Measurements from ENCODE around the gene SNAI3.

The SNAI3 gene

DNA sequence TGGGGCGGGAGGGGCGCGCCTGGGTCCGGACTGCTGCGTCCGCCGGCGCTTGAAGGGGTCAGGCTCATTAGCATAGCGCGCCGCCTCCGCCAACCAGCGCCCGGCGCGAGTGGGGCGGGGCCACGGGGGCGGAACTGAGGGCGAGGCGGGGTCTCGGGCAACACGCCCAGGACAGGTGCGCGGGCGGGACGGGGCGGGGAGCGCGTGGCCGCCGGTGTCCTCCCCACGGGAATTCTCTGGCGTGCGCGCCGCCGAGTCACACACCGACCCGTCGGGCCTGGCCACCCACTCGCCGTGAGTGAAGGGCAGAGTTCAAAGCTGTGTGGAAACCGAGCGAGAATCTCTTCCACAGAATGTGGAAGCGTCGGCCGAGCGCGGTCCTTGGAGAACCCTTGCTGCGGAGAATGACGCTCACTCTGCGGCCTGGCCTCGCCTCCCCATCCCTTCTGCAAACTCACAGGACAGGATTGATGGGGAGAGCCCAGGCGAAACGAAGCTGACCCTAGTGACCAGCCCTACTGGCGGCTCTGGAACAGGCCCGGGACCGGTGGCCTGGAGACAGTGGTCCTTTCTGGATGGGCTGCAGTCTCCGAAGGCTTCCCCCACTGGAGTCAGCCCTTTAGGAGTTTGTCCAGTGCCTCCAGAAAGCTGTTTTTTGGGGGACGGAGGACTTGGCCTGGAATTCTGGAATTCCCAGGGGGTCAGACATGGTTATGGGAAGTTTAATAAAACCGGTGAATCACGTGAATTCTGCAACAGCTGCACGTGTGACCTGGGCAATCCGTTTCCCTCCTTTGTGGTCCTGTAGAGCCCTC lies at the start of gene SNAI3:
Gene SNAI3, minus strand, starts transcription at position 69 of the 815 bp plus-strand sequence. CDS start 101 bp downstream, outside the sequence.
- peak; percentile 96 for DNase-seq (ENCODE audit: low spot score)

DNA sequence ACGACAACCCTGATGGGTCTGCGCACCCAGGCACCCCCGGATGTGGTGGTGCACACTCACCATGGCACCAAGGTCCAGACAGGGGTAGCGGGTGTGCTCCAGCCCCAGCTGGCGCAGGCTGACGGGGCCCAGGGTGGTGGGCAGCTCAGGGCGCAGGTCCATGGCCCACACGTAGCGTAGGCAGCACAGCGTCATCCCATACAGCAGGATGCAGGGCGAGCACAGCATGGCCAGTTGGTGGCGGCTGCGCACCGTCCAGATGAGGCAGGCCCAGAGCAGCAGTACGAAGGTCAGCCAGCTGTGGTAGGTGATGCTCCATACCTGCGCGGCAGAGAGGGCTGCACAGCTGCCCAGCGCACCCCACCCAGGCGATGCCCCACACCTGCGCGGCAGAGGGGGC lies 49.8 kb upstream of the SNAI3 start:
- DNase-seq (ENCODE audit: low spot score) = no peak

DNA sequence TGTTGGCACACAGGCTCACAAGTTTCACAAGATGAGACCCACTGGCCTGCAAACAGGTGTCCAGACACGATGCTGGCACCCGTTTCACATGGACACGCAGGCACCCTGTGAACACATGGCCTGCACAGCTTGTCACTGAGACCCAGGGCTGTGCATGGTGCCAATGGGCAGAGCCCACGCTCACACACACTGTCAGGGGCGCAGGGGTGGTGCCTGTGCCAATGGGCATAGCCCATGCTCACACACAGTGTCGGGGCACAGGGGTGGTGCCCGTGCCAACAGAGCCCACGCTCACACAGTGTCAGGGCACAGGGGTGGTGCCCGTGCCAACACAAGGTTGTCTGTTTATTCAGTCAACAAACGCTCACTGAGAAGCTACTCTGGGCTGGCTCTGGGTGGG lies 49.3 kb upstream of the SNAI3 start:
- no peak for DNase-seq (ENCODE audit: low spot score)

DNA sequence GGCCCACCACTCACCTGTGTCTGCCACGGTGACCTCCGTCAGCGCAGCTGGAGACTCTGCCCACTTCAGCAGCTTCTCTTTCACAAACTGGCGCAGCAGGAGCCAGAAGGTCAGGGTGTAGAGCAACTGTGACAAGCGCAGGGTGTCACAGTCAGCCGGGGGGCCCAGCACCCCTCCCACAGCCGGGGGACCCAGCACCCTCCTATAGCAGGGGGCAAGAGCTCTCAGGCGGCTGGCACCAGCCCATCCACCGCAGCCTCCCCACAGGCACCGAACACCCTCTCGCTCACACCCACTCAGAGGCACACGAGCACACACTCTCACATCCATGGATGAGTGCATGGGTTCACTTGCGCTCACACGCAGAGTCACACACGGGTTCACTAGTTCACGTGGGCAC lies 48.8 kb upstream of the SNAI3 start:
- DNase-seq (ENCODE audit: low spot score) = no peak

DNA sequence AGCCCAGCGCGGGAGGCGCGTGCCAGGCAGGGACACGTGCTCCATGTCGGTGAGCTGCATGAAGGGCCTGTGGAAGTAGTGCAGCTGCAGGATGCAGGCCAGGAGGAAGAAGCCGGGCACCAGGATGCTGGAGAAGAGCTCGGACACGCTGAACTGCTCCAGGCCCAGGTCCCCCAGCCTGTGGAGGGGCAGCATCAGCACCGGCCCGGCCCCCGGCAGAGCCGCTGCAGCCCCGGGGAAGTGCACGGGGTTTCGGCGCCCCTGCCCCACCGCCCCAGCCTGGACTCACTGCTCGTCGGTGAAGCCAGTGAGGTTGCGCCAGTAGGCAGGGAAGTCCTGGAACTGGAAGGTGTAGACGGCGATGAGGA lies 48.0 kb upstream of the SNAI3 start:
- DNase-seq (ENCODE audit: low spot score) = no peak

DNA sequence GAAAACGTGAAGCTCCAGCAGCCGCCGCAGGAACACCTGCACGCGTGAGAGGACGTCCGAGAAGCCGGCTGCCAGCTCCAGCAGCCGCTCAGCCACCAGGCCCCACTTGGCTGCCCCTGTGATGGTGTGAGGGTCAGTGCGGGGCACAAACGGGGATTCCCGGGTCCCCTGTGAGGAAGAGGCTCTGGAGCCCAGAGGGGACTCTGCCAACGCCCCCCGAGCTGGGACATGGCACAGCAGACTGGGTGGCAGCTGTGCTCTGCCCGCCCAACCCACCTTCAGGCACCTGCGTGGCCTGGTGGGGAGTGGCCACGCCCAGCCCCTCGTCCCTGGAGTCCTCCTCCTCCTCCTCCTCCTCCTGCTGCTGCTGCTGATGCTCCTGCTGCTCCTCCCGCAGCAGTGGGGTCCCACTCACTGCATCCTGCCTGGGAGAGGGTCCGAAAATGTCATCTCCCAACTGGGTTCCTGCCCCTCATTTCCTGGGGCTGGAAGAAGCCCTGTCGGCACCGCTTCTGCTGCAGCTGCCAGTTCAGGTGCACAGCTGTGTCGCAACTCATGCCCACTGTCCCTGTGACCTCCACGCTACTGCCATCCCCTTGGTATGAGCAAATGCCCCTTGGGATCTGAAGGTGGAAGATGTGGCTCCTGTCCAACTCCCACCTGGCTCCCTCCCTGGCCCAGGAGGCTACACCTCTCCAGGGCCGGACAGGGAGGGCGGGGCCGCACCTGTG lies 47.5 kb upstream of the SNAI3 start:
- no peak for DNase-seq (ENCODE audit: low spot score)

DNA sequence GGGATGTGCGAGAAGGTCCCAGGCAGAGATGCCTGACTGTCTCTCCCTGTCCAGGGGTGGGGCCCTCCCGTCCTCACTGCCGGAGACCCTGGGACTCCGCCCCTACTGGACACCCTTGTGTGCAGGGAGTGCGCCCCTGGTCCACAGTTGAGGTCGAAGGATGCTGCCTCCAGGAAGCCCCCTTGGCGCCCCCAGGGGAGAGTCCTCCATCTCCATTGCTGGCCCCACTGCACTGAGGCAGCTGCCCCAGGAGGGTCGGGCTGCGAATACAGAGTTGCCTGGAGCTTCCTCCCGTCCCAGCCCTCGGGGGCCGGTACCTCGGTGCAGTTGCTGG lies 46.6 kb upstream of the SNAI3 start:
- no peak for DNase-seq (ENCODE audit: low spot score)

DNA sequence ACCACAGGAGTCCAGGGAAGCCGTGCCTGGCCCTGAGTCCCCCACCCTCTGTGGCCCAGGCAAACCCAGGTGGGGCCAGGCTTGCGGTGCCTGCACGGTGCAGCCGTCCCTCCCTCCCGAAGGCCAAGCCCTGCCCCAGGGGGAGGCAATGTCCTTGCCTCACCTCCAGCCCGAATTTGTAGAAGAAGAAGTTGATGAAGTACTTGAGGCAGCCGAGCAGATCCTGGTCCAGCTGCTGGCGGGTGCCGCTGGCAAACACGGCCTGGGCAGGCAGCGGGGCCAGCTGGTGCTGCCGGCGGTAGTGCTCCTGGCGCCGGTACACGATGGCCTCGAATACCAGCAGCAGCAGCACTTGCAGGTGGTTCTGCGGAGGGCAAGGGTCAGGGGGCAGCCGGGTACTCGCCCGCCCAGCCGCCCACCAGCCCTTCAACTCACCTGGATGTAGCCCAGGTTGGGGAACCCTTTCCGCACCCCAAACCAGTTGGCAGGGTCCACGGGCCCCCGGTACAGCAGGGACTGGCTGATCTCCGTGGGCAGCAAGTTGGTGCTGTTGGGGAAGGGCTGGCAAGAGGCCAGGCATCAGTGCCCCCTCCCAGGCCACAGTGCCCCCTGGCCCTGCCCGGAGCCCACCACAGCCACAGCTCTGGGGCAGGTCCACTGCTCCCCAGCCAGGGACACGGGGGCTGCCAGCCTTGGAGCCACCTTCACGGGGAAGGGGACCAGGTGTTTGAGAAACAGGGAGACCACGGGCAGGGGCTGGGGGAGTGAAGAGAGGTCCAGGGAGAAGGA lies 46.1 kb upstream of the SNAI3 start:
- DNase-seq (ENCODE audit: low spot score) = no peak

DNA sequence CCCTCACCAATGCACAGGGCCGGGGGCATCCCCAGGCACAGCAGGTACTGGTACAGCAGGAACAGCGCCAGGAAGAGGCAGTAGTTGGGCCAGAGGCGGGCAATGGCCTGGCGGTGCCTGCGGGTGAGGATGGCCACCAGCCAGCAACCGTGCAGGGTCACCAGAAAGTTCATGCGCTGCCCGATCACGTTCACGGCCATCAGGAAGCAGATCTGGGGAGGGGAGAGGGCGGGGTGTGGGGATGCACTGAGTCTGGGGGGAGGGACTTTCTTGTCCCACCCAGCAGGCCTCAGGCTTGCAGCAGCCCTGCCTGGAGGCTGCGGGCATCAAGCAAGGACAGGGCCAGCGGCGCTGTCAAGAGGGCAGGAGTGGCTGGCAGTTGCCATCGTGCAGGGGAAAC lies 45.4 kb upstream of the SNAI3 start:
- DNase-seq (ENCODE audit: low spot score) = no peak

DNA sequence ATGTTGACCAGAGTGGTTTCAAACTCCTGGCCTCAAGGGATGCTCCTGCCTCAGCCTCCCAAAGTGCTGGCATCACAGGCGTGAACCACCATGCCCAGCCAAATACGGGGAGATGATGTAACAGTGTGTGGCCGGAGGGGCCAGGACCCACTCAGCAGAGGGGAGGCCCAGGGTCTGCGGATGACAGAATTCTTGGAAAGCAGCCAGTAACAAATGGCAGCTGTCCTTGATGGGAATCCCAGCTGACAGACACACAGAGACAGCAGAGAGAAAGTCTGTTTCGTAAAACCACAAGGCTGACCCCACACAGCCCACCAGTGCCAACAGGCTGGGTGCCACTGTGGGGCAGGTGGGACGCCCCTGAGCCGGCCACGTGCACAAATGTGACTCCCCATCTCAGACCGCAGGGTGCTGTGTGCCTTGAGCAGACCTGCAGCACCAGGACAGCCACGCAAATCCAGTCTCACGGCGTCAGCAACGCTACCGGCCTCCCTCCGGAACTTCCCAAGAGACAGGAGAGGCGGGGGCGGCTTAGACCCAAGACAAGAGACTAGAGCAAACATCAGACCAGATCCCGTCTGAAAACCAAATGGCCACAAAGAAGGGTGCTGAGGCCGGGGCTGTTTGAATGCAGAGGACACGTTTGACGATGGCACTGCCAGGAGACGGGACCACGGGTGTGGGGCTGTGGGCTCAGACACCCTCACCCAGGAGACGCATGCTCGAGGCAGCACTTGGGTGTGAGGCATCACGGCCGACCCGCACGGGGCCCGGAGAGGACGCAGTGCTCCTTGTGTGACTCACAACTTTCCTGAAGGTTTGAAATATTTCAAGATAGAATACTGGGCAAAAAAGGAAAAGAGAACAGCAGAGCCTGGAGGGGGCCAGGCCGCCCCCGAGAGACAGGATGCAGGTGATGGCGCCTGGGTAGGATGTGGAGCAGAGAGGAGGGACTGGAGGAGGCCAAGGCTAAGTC lies 44.6 kb upstream of the SNAI3 start:
- no peak for DNase-seq (ENCODE audit: low spot score)

DNA sequence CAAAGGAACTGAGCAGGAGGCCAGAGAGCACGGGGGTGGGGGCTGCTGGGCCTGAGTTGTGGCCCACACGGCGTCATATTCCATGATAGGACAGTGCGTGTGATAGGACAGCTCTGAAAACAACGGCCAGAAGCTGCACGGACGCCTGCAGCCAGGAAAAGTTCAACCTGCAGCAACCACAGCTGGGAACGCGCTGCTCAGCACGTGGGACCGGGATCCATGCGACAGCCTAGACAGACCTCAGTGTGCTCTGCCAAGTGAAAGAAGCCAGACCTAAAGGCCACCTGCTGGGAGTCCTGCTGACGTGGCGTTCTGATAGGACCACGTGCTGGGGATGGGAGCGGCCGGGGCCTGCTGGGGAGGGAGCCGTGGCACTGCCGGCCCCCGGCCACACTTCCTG lies 41.6 kb upstream of the SNAI3 start:
- DNase-seq (ENCODE audit: low spot score) = no peak

DNA sequence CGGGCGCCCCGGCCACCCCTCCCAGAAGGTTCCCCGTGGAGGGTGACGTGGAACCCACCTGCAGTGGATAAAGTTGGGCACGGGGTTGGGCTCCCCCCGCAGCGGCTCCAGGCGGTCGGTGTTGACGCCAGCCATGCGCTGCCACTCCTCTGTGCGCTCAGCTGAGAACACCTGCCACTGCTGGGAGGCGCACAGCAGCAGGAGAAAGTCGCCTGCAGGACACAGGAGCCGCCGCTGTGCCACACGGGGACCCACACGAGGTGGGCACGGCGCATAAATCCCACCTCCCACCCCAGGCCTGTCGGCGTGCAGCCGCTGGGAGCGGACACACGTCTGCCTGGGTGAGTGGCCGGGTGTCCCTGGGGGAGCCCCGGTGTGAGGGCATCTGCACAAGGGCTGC lies 40.7 kb upstream of the SNAI3 start:
- DNase-seq (ENCODE audit: low spot score) = no peak

DNA sequence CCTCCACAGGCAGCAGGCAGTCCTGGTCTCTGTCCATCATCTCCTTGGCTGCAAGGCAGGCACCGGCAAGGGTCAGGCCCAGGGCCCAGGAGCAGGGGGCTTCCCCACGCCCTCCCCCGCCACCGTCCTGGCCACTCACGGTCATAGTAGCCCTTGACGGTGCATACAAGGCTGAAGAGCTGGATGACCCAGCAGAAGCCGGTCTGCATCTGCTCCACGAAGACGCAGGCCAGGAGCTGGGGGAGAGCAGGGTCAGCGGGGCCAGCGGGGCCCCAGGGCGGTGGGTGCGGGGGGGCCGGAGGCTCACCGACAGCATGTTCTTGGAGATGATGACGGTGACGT lies 40.1 kb upstream of the SNAI3 start:
- no peak for DNase-seq (ENCODE audit: low spot score)

DNA sequence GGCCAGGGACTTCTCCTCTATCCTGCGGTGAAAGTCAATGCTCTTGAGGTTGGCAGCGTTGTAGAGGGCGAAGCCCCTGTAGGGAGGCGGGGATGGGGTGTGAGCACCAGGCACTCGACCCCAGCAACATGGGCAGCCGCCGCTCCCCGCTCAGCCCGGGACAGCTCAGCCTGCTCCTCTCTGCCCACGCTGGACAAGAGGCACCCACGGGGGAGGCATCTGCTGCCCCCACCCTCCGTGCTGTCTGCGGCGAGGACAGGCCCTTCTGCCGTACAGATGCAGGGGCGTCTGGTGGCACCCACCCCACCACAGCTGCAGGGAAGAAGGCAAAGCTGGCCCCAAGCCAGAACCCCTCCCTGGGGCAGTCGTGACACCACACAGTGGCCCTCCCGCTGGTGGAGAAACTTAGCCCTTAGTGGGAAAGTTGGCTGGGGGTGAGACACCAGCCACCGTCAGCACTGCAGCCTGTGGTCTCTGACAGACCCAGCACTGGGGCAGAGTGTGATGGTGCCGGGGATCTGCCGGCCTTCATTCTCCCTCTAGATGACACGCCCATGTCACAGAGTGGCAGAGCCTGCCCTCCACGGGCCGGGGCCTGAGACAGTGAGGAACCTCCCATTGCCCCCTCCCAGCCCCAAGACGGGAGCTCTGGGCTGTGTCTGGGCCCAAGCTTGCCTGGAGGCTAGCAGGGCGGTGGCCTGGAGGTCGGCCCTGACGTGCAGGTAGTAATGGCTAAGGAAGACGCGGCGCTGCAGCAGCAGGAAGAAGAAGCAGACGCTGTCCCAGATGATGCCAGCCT lies 39.5 kb upstream of the SNAI3 start:
- DNase-seq (ENCODE audit: low spot score) = no peak

DNA sequence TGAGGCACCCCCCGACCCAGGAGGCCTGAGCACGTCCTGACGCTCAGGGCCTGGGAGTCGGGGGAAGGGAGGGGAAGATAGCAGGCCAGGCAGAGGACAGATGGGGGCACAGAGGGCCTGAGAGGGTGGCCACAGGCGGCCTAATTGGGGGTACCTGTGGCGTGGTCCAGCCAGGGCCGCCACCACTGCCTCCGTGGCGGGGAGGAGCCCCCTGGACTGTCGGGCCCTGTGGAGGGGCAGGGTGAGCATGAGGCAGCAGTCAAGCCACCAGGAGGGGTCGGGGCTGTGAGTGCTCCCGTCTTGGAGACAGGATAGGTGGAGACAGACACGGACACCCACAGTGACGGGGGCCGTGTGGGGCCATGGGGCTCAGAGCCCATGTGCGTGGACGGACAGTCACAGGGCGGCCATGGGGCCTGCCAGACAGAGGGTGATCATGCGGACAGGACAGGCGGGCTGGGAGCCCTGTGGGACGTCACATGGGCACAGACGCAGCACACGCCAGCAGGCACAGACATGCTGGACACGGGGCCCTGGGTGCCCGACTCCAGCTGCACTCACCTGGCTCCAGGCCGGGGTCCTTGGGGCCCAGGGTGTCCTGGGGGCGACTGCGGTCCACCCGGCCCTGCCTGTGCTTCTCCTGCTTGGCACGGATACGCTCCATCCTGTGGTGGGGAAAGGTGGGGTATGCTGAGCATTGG lies 38.7 kb upstream of the SNAI3 start:
- no peak for DNase-seq (ENCODE audit: low spot score)

DNA sequence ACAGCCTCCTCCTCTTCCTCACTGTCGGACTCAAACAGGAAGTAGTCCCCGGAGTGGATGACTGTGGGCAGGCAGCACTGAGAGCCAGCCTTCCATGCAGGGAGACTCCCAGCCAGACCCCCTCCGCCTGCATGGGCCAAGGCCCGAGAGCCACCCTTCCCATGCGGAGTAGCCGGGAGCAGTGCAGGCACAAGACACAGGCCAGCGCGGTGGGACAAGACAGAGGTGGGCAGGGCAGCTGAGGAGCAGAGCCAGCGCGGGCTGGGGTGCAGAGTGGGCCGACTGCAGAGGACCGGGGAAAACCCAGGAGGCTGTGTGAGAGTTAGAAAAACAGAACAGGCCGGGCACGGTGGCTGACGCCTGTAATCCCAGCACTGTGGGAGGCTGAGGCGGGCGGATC lies 37.6 kb upstream of the SNAI3 start:
- DNase-seq (ENCODE audit: low spot score) = no peak

DNA sequence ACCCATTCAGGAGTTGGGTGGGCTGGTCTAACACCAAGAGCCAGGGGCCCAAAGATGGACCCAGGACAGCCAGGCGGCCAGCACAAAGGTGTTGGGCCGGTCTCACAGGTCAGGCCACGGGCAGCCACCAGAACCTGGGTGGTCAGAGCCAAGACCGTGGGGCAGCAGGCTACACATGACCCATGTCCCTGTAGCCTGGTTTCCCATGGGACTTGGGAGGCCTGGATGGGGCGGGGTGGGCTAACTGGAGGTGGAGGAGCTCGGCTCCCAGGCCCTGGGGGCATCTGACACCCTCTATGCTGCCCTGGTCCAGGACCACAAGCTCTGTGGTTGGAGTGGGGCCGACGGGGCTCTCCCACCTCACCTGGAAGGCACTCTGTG lies 37.2 kb upstream of the SNAI3 start:
- DNase-seq (ENCODE audit: low spot score) = no peak

DNA sequence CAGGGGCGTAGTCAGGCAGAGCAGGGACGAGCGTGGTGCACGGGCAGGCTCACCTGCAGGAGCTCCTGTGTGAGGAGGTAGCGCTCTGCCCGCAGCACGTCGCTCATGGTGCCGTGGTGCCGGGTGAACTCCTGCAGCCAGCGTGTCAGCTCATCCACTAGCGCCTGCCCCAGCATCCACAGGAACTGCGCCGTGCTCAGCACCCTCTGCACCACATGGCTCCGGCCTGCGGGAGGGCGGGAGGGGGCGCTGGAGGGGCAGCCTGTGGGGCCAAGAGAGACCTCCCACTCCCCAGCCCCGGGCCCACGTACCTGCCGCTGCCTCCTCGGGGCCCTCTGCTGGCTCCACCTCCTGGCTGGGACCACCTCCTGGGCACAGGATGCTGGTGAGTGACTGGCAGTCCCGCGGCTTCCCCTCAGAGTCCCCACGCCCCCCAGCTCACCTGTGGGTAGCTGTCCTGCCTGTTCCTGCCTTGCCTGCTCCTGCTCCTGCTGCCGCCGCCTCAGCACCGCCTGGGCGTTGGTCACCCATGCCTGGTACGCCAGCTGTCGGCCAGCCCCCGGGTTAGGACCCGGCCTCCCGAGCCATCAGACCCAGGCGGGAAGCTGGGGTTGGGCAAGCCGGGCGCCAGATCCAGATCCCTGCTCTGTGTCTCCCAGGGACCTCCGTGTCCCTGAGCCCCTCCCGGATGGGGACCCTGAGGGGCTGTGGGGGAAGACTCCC lies 36.6 kb upstream of the SNAI3 start:
- no peak for DNase-seq (ENCODE audit: low spot score)

DNA sequence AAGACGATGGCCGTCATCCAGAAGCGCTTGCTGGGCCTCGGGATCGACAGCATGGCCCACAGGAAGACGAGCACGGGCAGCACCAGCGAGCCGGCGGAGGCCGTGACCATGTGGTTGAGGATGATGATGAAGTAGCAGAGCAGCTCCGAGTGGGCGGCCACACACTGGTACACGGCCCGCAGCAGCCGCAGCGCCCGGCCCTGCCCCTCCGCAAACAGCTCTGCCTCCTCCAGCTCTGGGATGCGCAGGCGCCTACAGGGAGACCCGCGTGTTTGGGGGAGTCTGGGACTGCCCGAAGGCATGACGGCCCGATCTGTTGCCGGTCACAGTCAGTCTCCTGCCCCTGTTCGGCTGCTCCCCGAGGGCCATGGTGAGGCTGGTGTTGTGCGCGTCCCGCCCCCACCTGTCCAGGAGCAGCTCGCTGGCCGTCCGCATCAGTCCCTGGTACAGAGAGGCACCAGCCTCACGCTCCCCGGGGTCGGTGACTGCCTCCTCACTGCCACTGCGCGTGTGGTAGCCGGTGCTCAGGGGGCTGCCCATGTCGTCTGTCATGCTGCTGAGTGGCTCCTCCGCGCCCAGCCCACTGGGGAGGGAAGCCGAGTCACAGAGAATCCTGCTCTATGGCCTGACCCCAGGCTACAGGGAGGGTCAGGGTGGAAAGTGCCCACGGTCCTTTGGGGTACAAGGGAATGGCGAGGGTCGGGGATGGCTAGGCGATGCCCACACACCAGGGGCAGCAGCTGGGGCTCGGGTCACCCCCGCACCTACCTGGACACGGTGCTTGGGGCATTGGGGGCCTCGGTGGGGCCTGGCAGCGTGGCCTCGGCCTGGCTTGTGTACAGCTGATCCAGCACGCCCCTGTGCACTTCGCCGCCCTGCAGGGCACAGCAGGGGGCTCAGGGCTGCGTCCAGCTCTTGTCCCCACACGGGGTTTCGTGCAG lies 35.8 kb upstream of the SNAI3 start:
- DNase-seq (ENCODE audit: low spot score) = no peak
